ENCODE results near the gene AMPD1.

DNA sequence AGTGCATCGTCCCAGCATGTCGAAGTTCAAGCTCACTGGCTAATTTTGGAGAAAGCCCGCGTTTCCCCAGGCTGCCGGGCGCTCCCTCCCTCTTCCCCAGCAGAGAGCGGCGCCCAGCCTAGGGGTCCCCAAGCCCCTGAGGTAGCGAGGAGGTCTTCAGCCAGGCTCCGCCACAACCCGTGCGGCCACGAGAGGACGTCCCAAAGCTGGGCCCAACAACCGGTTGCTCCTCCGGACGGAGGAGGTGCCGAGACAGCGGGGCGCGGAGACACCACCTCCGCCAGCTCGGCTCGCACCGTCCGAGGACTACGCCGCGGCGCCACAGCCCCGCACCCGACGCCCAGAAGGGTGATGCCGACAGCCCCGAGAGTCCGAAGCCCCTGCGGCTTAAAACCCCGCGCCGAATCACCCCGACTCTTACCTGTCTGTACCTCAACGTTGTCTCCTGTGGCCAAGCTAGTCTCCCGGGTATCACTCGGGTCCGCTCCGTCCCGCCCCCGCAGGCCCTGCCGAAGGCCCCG lies 25.7 kb downstream of the AMPD1 start, which contains the start of gene DENND2C:
- no peak for TF ChIP-seq CTCF (IDR thresholded peaks at IDR 0.05; ENCODE audit: insufficient read depth, low read length, poor library complexity, severe bottlenecking)
- TF ChIP-seq EZH2phosphoT487 (conservative IDR thresholded peaks at IDR 0.05; ENCODE audit: low read length) = no peak

Data from SU-DHL-6 (cell line).